Right atrium auricular region (tissue), 2 donors: ENCODE results near the gene FHIT. TPM values are rescaled to one million over a fixed set of nuclear protein-coding genes. Genes with fewer than 3 reads are reported as not detected.

Experiments used
- DNase-seq: peaks from one replicate; pipeline ENCODE4 v3.0.0-alpha.2; 2019; ENCODE audit warnings: low spot score
- H3K27ac ChIP-seq, 2 donors: fragments of 200-600 bp; sonication (generic); 1 replicate in 1 of 2; 2 replicates in 1 of 2; pipeline ENCODE4 v1.5.1; 2016 to 2019
- H3K27me3 ChIP-seq, 2 donors: fragments of 200-600 bp; sonication (generic); one replicate each; pipeline versions ENCODE4 v1.5.1 to v1.6.0; 2017 to 2019
- H3K36me3 ChIP-seq: fragments of 200-600 bp; sonication (generic); one replicate; pipeline ENCODE4 v1.5.1; 2016
- H3K4me1 ChIP-seq, 2 donors: fragments of 200-600 bp; sonication (generic); one replicate each; pipeline versions ENCODE4 v1.5.1 to v1.6.0; 2017 to 2019
- H3K4me3 ChIP-seq, 2 donors: fragments of 200-600 bp; sonication (generic); 1 replicate in 1 of 2; 2 replicates in 1 of 2; pipeline ENCODE4 v1.5.1; 2017 to 2019; ENCODE audit warnings: mild to moderate bottlenecking in 1 of 2, moderate library complexity in 1 of 2
- H3K9me3 ChIP-seq, 2 donors: fragments of 200-600 bp; sonication (generic); one replicate each; pipeline ENCODE4 v1.5.1; 2019
- CTCF ChIP-seq, 2 donors: fragments of 200-600 bp; sonication (generic); IDR thresholded peaks; one replicate each; pipeline ENCODE4 v1.5.1; 2019; ENCODE audit warnings: antibody characterized with exemption in 2 of 2
- total RNA-seq, 2 donors: library from RNA; depleted of rRNA; stranded (reverse); fragments of >200 nt; gene quantifications; one replicate each; pipeline ENCODE4 v1.1.0, GENCODE V29; 2016

Gene FHIT
- total RNA-seq, 2 donors from 2014 or later = 10.4 to 11.0 TPM

- Histone ChIP-seq H3K36me3 (no peaks in the 10 kb centered on the region), H3K27me3 (no peaks in the 10 kb centered on the region), H3K27ac (no peak overlapping the region), H3K4me3 (no peak overlapping the region), H3K9me3 (no peaks in the 10 kb centered on the region), H3K4me1 (no peaks in the 10 kb centered on the region)
- no peak for TF ChIP-seq CTCF (IDR thresholded peaks at IDR 0.05)
- no peak for DNase-seq
These were observed 105.0 kb downstream of the FHIT start for GRCh38 chr3:61146010-61146890.

DNA sequence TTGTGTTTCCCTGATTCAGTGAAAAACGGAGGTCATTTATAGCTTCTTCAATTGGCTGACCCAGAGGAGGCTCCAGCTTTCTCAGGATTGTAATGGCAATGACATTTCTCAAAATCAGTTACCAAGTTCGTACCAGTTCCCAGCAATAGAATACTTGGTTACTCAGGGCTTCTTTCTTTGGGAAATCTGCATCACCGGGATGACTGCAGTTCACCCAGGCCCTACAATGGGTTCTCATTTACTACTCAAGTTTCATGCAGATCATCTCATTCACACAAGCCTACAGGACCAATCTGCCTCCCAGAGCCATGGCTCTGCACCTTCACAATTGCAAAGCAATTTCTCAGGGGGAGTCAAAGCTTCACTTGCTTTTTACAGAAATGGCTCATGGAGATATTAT lies 109.6 kb downstream of the FHIT start:
- H3K36me3 ChIP-seq = no peaks in the 10 kb centered on the region
- no peaks in the 10 kb centered on the region for H3K27me3 ChIP-seq
- no peaks in the 10 kb centered on the region for H3K9me3 ChIP-seq
- H3K4me1 ChIP-seq = no peaks in the 10 kb centered on the region
- TF ChIP-seq CTCF (IDR thresholded peaks at IDR 0.05) = no peak
- no peak overlapping the region for H3K27ac ChIP-seq
- DNase-seq = no peak
- H3K4me3 ChIP-seq = no peak overlapping the region

GRCh38 chr3:61141227-61141626 lies 110.0 kb downstream of the FHIT start:
- Histone ChIP-seq H3K27ac (no peak overlapping the region), H3K4me1 (no peaks in the 10 kb centered on the region), H3K36me3 (no peaks in the 10 kb centered on the region), H3K4me3 (no peak overlapping the region), H3K27me3 (no peaks in the 10 kb centered on the region), H3K9me3 (no peaks in the 10 kb centered on the region)
- DNase-seq = no peak
- no peak for TF ChIP-seq CTCF (IDR thresholded peaks at IDR 0.05)

GRCh38 chr3:61139686-61140085 lies 111.6 kb downstream of the FHIT start:
- Histone ChIP-seq H3K36me3 (no peaks in the 10 kb centered on the region), H3K4me3 (no peak overlapping the region), H3K4me1 (no peaks in the 10 kb centered on the region), H3K27ac (no peak overlapping the region), H3K9me3 (no peaks in the 10 kb centered on the region), H3K27me3 (no peaks in the 10 kb centered on the region)
- TF ChIP-seq CTCF (IDR thresholded peaks at IDR 0.05) = no peak
- DNase-seq = no peak

- Histone ChIP-seq H3K27me3 (no peaks in the 10 kb centered on the region), H3K9me3 (no peaks in the 10 kb centered on the region), H3K27ac (no peak overlapping the region), H3K4me3 (no peak overlapping the region), H3K36me3 (no peaks in the 10 kb centered on the region), H3K4me1 (no peaks in the 10 kb centered on the region)
- DNase-seq = no peak
- TF ChIP-seq CTCF (IDR thresholded peaks at IDR 0.05) = no peak
These were observed 112.9 kb downstream of the FHIT start for GRCh38 chr3:61138401-61138800.

DNA sequence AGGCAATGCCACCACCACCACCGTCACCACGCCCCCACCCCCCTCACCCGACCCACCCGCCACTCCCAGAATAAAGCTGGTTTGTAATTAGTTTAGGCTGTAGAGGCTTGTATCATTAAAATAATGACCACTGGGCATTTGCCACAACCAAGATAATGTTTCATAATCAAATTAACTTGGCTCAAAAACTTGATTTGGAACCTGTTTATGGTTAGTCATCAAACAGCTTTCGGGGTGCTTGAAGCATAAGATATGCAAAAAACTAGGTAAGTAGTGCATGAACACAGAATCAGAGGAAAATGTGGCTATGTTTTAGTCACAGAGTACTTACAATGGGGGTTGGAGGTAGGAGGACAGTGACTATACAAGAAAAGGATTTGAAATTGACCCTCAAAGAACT lies 115.1 kb downstream of the FHIT start:
- Histone ChIP-seq H3K9me3 (no peaks in the 10 kb centered on the region), H3K27ac (no peak overlapping the region), H3K4me3 (no peak overlapping the region), H3K4me1 (no peaks in the 10 kb centered on the region), H3K36me3 (no peaks in the 10 kb centered on the region), H3K27me3 (no peaks in the 10 kb centered on the region)
- no peak for TF ChIP-seq CTCF (IDR thresholded peaks at IDR 0.05)
- no peak for DNase-seq
